HEK293 (cell line): Measurements from ENCODE around the gene HTR4.

Experiments
- CTCF ChIP-seq: fragments of 450-650 bp; formaldehyde crosslinking; IDR thresholded peaks from 2 replicates; pipeline ENCODE4 v1.5.1; 2016; ENCODE audit warnings: missing biosample characterization, missing genetic modification characterization
- ELK4 ChIP-seq: IDR thresholded peaks from 2 replicates; pipeline ENCODE4 v1.6.1; 2011; ENCODE audit warnings: mild to moderate bottlenecking, low read depth, low read length, borderline replicate concordance
- SP2 ChIP-seq: fragments of 450-650 bp; formaldehyde crosslinking; IDR thresholded peaks from 2 replicates; pipeline ENCODE4 v1.5.1; 2016; ENCODE audit warnings: missing biosample characterization, missing genetic modification characterization
- ZNF157 ChIP-seq: fragments of 450-650 bp; formaldehyde crosslinking; IDR thresholded peaks from 2 replicates; pipeline ENCODE4 v1.5.1; 2016; ENCODE audit warnings: missing biosample characterization, missing genetic modification characterization
- ZNF558 ChIP-seq: fragments of 450-650 bp; formaldehyde crosslinking; IDR thresholded peaks from 2 replicates; pipeline ENCODE4 v1.5.1; 2016; ENCODE audit warnings: missing biosample characterization, missing genetic modification characterization
- ZNF561 ChIP-seq: fragments of 450-650 bp; IDR thresholded peaks from 2 replicates; pipeline ENCODE4 v1.5.1; 2018; ENCODE audit warnings: missing biosample characterization, missing genetic modification characterization, borderline replicate concordance
- ZNF621 ChIP-seq: fragments of 450-650 bp; formaldehyde crosslinking; IDR thresholded peaks from 2 replicates; pipeline ENCODE4 v1.5.1; 2017; ENCODE audit warnings: missing biosample characterization, missing genetic modification characterization
- ZNF747 ChIP-seq: fragments of 450-650 bp; formaldehyde crosslinking; IDR thresholded peaks from 2 replicates; pipeline ENCODE4 v1.5.1; 2016; ENCODE audit warnings: missing biosample characterization, missing genetic modification characterization
- ZNF768 ChIP-seq: fragments of 450-650 bp; formaldehyde crosslinking; IDR thresholded peaks from 2 replicates; pipeline ENCODE4 v1.5.1; 2018; ENCODE audit warnings: missing biosample characterization, mild to moderate bottlenecking, missing genetic modification characterization
- TF ChIP-seq, protein P1 (sequence below): fragments of 450-650 bp; formaldehyde crosslinking; IDR thresholded peaks from 2 replicates; pipeline ENCODE4 v1.5.1; 2016; ENCODE audit warnings: missing biosample characterization, missing genetic modification characterization, low read depth
- TF ChIP-seq, protein P2 (sequence below): fragments of 450-650 bp; formaldehyde crosslinking; IDR thresholded peaks from 2 replicates; pipeline ENCODE4 v1.5.1; 2016; ENCODE audit warnings: missing biosample characterization, missing genetic modification characterization, borderline replicate concordance

DNA sequence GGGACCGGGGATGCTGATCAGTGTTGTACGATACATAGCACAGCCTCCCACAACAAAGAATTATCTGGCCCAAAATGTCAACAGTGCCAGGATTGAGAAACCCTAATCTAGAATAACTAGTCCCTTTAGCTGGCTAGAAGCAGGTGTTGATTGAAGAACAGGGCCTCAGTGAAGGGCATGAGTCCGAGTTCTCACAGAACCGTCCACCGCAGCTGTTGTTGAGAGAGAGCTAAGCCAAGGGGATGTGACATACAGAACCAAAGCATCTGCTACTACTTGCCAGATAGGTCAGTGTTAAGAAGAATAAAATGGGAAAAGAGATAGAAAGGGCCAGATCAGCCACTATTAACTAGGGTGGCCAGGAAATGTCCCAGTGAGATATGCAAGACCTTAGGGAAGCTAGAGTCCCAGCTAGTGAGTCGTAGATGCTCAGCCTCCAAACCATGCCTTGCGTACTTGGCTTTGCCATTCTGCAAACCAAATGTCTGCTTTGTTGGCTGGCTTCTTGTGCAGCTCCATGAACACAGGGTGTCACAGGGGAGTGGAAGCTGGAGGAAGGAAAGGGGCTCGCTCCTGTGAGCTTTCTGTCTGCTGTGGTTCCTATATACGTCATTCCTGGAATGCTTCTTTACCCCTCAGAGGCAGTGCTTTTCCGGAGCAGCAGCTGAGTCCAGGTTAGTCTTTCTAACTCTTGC lies 201.7 kb downstream of the HTR4 start:
- TF ChIP-seq ZNF747 (tag by site-specific recombination), result no peak
- no peak for TF ChIP-seq ZNF768 (tag by site-specific recombination)
- no peak for TF ChIP-seq ZNF157 (tag by site-specific recombination)
- no peak for TF ChIP-seq CTCF
- TF ChIP-seq, protein P1, sequence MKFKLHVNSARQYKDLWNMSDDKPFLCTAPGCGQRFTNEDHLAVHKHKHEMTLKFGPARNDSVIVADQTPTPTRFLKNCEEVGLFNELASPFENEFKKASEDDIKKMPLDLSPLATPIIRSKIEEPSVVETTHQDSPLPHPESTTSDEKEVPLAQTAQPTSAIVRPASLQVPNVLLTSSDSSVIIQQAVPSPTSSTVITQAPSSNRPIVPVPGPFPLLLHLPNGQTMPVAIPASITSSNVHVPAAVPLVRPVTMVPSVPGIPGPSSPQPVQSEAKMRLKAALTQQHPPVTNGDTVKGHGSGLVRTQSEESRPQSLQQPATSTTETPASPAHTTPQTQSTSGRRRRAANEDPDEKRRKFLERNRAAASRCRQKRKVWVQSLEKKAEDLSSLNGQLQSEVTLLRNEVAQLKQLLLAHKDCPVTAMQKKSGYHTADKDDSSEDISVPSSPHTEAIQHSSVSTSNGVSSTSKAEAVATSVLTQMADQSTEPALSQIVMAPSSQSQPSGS, result no peak
- no peak for TF ChIP-seq ZNF558 (tag by site-specific recombination)
- TF ChIP-seq ZNF621, result no peak
- TF ChIP-seq SP2 (tag by site-specific recombination), result no peak
- TF ChIP-seq, protein P2, sequence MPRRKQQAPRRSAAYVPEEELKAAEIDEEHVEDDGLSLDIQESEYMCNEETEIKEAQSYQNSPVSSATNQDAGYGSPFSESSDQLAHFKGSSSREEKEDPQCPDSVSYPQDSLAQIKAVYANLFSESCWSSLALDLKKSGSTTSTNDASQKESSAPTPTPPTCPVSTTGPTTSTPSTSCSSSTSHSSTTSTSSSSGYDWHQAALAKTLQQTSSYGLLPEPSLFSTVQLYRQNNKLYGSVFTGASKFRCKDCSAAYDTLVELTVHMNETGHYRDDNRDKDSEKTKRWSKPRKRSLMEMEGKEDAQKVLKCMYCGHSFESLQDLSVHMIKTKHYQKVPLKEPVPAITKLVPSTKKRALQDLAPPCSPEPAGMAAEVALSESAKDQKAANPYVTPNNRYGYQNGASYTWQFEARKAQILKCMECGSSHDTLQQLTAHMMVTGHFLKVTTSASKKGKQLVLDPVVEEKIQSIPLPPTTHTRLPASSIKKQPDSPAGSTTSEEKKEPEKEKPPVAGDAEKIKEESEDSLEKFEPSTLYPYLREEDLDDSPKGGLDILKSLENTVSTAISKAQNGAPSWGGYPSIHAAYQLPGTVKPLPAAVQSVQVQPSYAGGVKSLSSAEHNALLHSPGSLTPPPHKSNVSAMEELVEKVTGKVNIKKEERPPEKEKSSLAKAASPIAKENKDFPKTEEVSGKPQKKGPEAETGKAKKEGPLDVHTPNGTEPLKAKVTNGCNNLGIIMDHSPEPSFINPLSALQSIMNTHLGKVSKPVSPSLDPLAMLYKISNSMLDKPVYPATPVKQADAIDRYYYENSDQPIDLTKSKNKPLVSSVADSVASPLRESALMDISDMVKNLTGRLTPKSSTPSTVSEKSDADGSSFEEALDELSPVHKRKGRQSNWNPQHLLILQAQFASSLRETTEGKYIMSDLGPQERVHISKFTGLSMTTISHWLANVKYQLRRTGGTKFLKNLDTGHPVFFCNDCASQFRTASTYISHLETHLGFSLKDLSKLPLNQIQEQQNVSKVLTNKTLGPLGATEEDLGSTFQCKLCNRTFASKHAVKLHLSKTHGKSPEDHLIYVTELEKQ (tag by site-specific recombination), result no peak
- TF ChIP-seq ZNF561, result no peak
- TF ChIP-seq ELK4, result no peak
